ENCODE measurements around the gene PEF1.

Gene PEF1

GRCh38 chr1:31652891-31653499 lies 8.3 kb upstream of the PEF1 start:
- no peak for DNase-seq

- no peak for DNase-seq
Measured at GRCh38 chr1:31651766-31652165, 7.1 kb upstream of the PEF1 start.

- DNase-seq = no peak
Measured at GRCh38 chr1:31651089-31651420, 6.4 kb upstream of the PEF1 start.

- no peak for DNase-seq
Measured at GRCh38 chr1:31650161-31651088, 5.7 kb upstream of the PEF1 start.

GRCh38 chr1:31648641-31649357 lies 4.1 kb upstream of the PEF1 start:
- DNase-seq = no peak

- DNase-seq = no peak
Measured at GRCh38 chr1:31648190-31648589, 3.5 kb upstream of the PEF1 start.

GRCh38 chr1:31647106-31647505 lies 2.4 kb upstream of the PEF1 start:
- DNase-seq = no peak

GRCh38 chr1:31646259-31646960 lies 1.7 kb upstream of the PEF1 start:
- no peak for DNase-seq

- no peak for DNase-seq
Measured at GRCh38 chr1:31645274-31645568, 545 bp upstream of the PEF1 start.

GRCh38 chr1:31643976-31644559 lies 608 bp downstream of the PEF1 start:
- DNase-seq = no peak

GRCh38 chr1:31642897-31643296 lies 1.8 kb downstream of the PEF1 start:
- no peak for DNase-seq

GRCh38 chr1:31642366-31642765 lies 2.3 kb downstream of the PEF1 start:
- DNase-seq = no peak

- DNase-seq = no peak
Measured at GRCh38 chr1:31640964-31641363, 3.7 kb downstream of the PEF1 start.

GRCh38 chr1:31640179-31640578 lies 4.5 kb downstream of the PEF1 start:
- no peak for DNase-seq

GRCh38 chr1:31639543-31639942 lies 5.1 kb downstream of the PEF1 start:
- DNase-seq = no peak

GRCh38 chr1:31637915-31638673 lies 6.6 kb downstream of the PEF1 start:
- DNase-seq = no peak

- peak; percentile 14 for DNase-seq
Measured at GRCh38 chr1:31633117-31633516, 11.6 kb downstream of the PEF1 start.

- DNase-seq = no peak
Measured at GRCh38 chr1:31632649-31633048, 12.0 kb downstream of the PEF1 start.

GRCh38 chr1:31628931-31629556 lies 15.6 kb downstream of the PEF1 start:
- no peak for DNase-seq

GRCh38 chr1:31627930-31628559 lies 16.6 kb downstream of the PEF1 start:
- no peak for DNase-seq

GRCh38 chr1:31627301-31627929 lies 17.3 kb downstream of the PEF1 start:
- DNase-seq = no peak
